Astrocyte of the spinal cord (primary cell): ENCODE measurements around the gene SCAMP4.

Source experiments
- DNase-seq: peaks from one replicate; pipeline ENCODE4 v3.0.0; 2011; ENCODE audit warnings: low read depth, low spot score
- H3K4me3 ChIP-seq: 2 replicates; pipeline ENCODE4 v1.5.1; 2011; ENCODE audit warnings: low read depth, mild to moderate bottlenecking, low read length, moderate library complexity
- CTCF ChIP-seq: IDR thresholded peaks from 2 replicates; pipeline ENCODE4 v1.5.1; 2012; ENCODE audit warnings: low read depth, mild to moderate bottlenecking, low read length, inconsistent platforms
- in situ Hi-C: cut with HindIII; loops from 2 replicates; pipeline ENCODE4 v1.10.0; 2017; ENCODE audit warnings: low sequenced_read_pairs

SCAMP4 gene

GRCh38 chr19:1947651-1948209, 42.5 kb downstream of the SCAMP4 start:
- H3K4me3 ChIP-seq, result no peak overlapping the region
- no peak for DNase-seq
- no peak for TF ChIP-seq CTCF
- in situ Hi-C loops, result no loop called here

DNA sequence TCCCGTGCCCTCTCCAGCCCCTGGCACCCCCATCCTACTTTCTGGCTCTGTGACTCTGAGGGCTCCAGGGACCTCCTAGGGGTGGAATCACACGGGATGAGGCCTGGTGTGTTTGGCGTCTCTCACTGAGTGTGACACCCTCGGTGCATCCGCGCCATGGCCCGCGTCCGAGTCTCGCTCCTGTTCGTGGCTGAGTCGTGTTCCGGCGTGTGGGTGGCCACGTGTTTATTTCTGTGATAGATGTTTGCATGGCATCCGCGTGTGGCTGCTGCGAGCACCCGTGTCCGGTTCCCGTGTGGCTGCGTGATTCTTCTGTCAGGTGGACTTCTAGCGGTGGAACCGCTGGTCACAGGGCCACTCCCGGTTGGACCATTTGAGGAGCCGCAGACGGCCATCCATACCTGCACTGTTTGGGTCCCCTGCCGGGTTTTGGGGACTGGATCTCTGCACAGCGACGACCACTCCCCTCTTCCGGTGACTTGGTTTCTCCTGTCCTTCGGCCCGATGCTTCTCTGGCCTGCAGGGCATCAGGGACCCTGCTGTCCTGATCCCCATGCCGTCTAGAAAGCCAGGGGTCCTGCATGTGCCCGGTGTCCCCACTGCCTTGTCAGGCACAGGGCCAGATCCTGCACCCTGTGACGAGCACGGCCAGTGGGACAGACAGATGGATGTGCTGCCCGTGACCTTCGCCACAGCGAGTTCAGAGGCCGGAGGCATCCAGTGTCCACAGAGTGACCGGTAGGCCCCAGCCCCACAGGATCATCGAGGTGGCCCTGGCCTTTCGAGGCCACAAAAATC, 44.3 kb downstream of the SCAMP4 start:
- DNase-seq, result no peak
- TF ChIP-seq CTCF, result no peak
- in situ Hi-C loops, result no loop called here

DNA sequence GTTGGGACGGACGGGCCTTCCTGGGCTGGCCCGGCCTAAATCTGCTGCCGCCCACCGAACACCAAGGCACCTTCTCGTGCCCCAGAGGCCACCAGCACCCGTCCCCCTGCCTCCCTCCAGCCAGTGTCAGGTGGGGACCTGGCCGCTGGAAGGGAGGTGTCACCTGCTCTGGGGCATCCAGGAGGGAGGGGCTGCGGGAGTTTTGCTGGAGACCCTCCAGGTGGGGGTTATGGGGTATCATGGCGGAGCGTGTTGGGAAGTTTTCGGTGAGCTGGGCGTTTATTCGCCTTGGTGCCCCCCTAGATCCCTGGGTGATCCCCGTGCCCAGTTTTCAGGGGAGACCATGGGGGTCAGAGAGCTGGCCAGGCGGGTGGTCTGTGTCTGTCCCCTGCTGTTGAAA, 45.4 kb downstream of the SCAMP4 start:
- in situ Hi-C loops, result no loop called here

More for the DNA sequence above, 44.3 kb downstream of the SCAMP4 start:
- H3K4me3 ChIP-seq, result no peak overlapping the region

DNA sequence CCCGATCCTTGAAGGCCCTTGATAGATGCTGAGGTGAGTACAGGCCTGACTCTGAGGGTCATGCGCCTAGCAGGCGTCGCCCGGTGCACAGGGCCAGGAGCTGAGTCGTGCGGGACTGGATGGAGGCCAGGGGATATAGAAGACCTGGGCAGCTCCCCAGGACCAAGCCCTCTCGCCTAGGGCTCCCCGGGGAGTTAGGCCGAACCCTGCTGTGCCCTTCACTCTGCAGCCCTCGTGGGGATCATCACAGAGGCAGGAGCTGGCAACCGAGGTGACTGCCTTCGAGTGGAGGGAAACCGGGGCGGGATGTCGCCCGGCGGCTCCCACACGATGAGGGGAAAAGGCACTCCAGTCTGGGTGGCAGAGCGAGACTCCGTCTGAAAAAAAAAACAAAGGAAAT, 47.4 kb downstream of the SCAMP4 start:
- in situ Hi-C loops, result no loop called here
- no peak overlapping the region for H3K4me3 ChIP-seq
- DNase-seq, result no peak
- TF ChIP-seq CTCF, result no peak

More for the DNA sequence above, 45.4 kb downstream of the SCAMP4 start:
- H3K4me3 ChIP-seq, result no peak overlapping the region
- DNase-seq, result no peak
- TF ChIP-seq CTCF, result no peak

GRCh38 chr19:1953037-1953436, 47.8 kb downstream of the SCAMP4 start:
- no peak for TF ChIP-seq CTCF
- DNase-seq, result no peak
- no peak overlapping the region for H3K4me3 ChIP-seq
- in situ Hi-C loops, result no loop called here

DNA sequence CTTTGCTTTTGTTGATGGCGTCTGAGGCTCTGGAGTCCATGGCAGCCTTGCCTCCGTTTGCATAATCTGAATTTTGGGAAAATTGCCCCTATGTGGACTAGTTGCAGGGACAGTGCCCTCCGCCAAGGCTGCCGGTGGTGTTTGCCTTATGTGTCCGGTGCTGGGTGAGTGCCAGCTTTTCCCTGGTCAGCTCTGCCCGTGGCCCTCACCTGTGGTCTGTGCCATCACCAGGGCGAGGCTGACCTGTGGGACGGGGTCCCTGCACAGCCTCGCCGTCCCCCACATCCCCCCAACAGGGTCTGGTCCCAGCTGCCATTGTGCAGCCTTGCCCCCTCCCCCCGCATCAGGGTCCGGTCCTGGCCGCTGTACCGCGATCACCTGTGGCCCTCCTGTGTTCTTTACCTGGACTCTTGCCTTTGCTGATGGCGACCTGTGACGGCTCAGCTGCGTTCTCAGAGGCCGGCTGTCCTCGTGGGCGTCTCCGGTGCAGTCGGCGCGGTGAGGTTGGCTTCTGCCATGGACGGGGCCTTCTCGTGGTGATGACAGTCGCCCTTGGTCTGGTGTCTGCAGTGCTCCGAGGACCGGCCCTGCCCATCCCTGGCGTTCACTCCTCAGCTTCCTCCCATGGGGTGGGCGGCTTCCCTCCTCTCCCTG, 48.4 kb downstream of the SCAMP4 start:
- TF ChIP-seq CTCF, result no peak
- H3K4me3 ChIP-seq, result no peak overlapping the region
- in situ Hi-C loops, result no loop called here
- DNase-seq, result no peak
